SK-N-SH (cell line): ENCODE results near the gene CHGA.

Experiments
- ELF1 ChIP-seq: IDR thresholded peaks from 2 replicates; pipeline ENCODE4 v1.4.0; 2012
- FOXJ3 ChIP-seq: sonication (generic); formaldehyde crosslinking; IDR thresholded peaks from 2 replicates; pipeline ENCODE4 v1.5.1; 2020; ENCODE audit warnings: mild to moderate bottlenecking, missing genetic modification reagents
- FOXM1 ChIP-seq: IDR thresholded peaks from 2 replicates; pipeline ENCODE4 v1.4.0; 2012; ENCODE audit warnings: low read depth, mild to moderate bottlenecking
- GABPA ChIP-seq: IDR thresholded peaks from 2 replicates; pipeline ENCODE4 v1.4.0; 2012; ENCODE audit warnings: low read depth, mild to moderate bottlenecking
- JUND ChIP-seq: IDR thresholded peaks from 2 replicates; pipeline ENCODE4 v1.4.0; 2012
- POLR2AphosphoS5 ChIP-seq: IDR thresholded peaks from 2 replicates; pipeline ENCODE4 v1.6.1; 2012; ENCODE audit warnings: low read depth, low read length
- YY1 ChIP-seq: IDR thresholded peaks from 2 replicates; pipeline ENCODE4 v1.4.0; 2012; ENCODE audit warnings: low read depth, mild to moderate bottlenecking
- TF ChIP-seq, protein P1 (sequence below): fragments of 200-600 bp; sonication (generic); IDR thresholded peaks from 2 replicates; pipeline ENCODE4 v1.6.1; 2017; ENCODE audit warnings: antibody characterized with exemption, mild to moderate bottlenecking, moderate library complexity

DNA sequence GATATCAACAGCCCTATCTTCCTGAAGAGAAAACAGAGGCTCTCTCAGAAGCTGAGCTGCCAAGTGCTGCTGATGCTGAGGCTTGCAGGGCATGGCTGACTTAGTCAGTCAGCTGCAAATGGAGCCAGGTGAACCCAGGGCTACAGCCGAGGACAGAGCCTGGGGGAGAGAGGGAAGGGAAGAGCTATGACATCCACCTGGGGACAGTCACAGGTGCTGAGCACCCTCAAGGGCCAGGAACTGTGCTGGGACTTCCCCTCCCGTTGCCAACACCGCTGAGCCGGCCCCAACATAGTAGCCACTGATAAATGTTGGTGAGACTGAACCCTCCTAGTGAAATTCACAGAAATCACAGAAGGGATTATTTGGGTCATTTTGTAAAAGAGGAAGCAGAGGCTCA, 6.7 kb upstream of the CHGA start:
- TF ChIP-seq, protein P1, sequence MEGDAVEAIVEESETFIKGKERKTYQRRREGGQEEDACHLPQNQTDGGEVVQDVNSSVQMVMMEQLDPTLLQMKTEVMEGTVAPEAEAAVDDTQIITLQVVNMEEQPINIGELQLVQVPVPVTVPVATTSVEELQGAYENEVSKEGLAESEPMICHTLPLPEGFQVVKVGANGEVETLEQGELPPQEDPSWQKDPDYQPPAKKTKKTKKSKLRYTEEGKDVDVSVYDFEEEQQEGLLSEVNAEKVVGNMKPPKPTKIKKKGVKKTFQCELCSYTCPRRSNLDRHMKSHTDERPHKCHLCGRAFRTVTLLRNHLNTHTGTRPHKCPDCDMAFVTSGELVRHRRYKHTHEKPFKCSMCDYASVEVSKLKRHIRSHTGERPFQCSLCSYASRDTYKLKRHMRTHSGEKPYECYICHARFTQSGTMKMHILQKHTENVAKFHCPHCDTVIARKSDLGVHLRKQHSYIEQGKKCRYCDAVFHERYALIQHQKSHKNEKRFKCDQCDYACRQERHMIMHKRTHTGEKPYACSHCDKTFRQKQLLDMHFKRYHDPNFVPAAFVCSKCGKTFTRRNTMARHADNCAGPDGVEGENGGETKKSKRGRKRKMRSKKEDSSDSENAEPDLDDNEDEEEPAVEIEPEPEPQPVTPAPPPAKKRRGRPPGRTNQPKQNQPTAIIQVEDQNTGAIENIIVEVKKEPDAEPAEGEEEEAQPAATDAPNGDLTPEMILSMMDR, result no peak
- no peak for TF ChIP-seq JUND
- TF ChIP-seq GABPA, result no peak
- no peak for TF ChIP-seq POLR2AphosphoS5
- TF ChIP-seq FOXJ3 (CRISPR knock-in tag), result no peak
- no peak for TF ChIP-seq ELF1
- TF ChIP-seq YY1, result no peak
- TF ChIP-seq FOXM1, result no peak
